Measurements from ENCODE around the gene SLC2A6.

SLC2A6 gene

GRCh38 chr9:133445293-133445969, 33.5 kb downstream of the SLC2A6 start:
- TF ChIP-seq, protein P1, sequence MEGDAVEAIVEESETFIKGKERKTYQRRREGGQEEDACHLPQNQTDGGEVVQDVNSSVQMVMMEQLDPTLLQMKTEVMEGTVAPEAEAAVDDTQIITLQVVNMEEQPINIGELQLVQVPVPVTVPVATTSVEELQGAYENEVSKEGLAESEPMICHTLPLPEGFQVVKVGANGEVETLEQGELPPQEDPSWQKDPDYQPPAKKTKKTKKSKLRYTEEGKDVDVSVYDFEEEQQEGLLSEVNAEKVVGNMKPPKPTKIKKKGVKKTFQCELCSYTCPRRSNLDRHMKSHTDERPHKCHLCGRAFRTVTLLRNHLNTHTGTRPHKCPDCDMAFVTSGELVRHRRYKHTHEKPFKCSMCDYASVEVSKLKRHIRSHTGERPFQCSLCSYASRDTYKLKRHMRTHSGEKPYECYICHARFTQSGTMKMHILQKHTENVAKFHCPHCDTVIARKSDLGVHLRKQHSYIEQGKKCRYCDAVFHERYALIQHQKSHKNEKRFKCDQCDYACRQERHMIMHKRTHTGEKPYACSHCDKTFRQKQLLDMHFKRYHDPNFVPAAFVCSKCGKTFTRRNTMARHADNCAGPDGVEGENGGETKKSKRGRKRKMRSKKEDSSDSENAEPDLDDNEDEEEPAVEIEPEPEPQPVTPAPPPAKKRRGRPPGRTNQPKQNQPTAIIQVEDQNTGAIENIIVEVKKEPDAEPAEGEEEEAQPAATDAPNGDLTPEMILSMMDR (IDR thresholded peaks at IDR 0.05; ENCODE audit: extremely low read depth, missing control alignments), result no peak
- DNase-seq (ENCODE audit: low spot score), result no peak

DNA sequence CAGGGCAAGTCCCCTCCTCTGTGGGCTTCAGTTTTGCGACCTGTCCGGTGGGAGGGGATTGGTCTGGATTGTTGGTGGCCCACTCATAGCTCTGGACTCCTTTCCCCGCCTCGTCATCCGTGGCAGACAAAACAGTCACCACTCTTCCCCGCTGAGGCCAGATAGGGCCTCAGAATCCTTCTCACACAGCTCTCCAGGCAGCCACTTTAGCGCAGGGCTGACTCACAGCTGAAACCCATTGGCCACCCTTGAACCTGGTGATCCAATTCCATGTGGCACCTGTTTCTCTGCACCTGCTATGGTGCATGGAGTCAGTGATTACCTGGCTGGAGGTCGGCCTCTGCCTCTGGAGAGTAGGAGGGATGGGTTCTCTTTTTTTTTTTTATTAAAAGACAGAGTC, 34.9 kb downstream of the SLC2A6 start:
- TF ChIP-seq, protein P1 (IDR thresholded peaks at IDR 0.05; ENCODE audit: extremely low read depth, missing control alignments), result no peak
- DNase-seq (ENCODE audit: low spot score), result no peak

- TF ChIP-seq, protein P1 (IDR thresholded peaks at IDR 0.05; ENCODE audit: extremely low read depth, missing control alignments), result no peak
- DNase-seq (ENCODE audit: low spot score), result no peak
These were observed 35.7 kb downstream of the SLC2A6 start for GRCh38 chr9:133443248-133443647.

DNA sequence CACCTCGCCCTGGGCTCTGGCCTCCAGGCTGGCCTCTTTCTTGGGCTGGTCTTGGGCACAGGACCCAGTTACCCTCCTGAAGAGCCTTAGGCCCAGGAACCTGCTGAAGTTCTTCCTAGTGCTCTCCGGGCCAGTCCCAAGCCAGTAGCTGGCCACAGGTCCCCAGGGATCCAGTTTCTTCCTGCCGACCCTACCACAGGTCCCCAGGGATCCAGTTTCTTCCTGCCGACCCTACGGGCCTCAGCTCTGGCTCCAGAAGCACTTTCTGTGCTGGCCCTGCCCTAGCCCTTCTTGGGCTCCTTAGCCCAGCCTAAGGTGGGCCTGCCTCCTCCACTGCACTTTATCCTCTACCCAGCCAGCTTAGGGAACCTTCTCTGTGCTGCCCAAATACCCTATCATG, 37.3 kb downstream of the SLC2A6 start:
- TF ChIP-seq, protein P1 (IDR thresholded peaks at IDR 0.05; ENCODE audit: extremely low read depth, missing control alignments), result no peak
- no peak for DNase-seq (ENCODE audit: low spot score)

- peak; percentile 93 for DNase-seq (ENCODE audit: low spot score)
- TF ChIP-seq, protein P1 (IDR thresholded peaks at IDR 0.05; ENCODE audit: extremely low read depth, missing control alignments), result no peak
These were observed 38.0 kb downstream of the SLC2A6 start for GRCh38 chr9:133440874-133441273.

GRCh38 chr9:133439337-133439736, 39.6 kb downstream of the SLC2A6 start:
- DNase-seq (ENCODE audit: low spot score), result no peak
- TF ChIP-seq, protein P1 (IDR thresholded peaks at IDR 0.05; ENCODE audit: extremely low read depth, missing control alignments), result no peak

- TF ChIP-seq, protein P1 (IDR thresholded peaks at IDR 0.05; ENCODE audit: extremely low read depth, missing control alignments), result peak; percentile 8
These were observed 41.0 kb downstream of the SLC2A6 start for GRCh38 chr9:133437753-133438531.

More at GRCh38 chr9:133437753-133438531, 41.0 kb downstream of the SLC2A6 start:
- no peak for DNase-seq (ENCODE audit: low spot score)

Data from GM20000 (cell line).